Keratinocyte (primary cell): ENCODE measurements around the gene HSPB1.

ENCODE experiments used
- EZH2 ChIP-seq: IDR thresholded peaks from one replicate; pipeline ENCODE4 v1.6.1; 2012; ENCODE audit warnings: inconsistent platforms, mild to moderate bottlenecking, low read length, moderate library complexity
- TF ChIP-seq, protein P1 (sequence below), 3 experiments: IDR thresholded peaks in 1 of 3; conservative IDR thresholded peaks in 1 of 3; optimal IDR thresholded peaks in 1 of 3; 2 replicates in 2 of 3; 3 replicates in 1 of 3; pipeline versions ENCODE3 to v1.5.1; 2011; ENCODE audit warnings: low read length in 3 of 3, mild to moderate bottlenecking in 3 of 3, moderate library complexity in 2 of 3, control low read depth in 1 of 3, inconsistent platforms in 1 of 3; ENCODE audit not compliant: insufficient read depth in 2 of 3; ENCODE audit errors: extremely low read depth in 1 of 3

DNA sequence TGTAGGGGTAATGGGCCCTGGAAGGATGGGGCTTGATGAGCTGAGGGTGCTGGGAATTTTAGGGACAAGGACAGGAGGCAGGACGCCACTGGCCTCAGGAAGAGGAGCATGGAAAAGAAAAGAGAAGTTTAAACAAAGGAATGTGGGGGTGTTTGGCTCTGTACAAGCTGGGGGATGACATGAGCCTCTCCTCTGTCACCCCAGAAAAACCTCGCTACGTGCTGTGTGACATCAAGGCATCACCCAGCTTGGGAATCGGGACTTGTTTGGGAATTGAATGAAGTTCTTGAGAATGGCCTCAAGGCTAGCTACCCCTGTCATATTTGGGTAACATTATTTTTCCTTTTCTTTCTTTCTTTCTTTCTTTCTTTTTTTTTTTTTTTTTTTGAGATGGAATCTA, 47.7 kb upstream of the HSPB1 start:
- TF ChIP-seq, protein P1, sequence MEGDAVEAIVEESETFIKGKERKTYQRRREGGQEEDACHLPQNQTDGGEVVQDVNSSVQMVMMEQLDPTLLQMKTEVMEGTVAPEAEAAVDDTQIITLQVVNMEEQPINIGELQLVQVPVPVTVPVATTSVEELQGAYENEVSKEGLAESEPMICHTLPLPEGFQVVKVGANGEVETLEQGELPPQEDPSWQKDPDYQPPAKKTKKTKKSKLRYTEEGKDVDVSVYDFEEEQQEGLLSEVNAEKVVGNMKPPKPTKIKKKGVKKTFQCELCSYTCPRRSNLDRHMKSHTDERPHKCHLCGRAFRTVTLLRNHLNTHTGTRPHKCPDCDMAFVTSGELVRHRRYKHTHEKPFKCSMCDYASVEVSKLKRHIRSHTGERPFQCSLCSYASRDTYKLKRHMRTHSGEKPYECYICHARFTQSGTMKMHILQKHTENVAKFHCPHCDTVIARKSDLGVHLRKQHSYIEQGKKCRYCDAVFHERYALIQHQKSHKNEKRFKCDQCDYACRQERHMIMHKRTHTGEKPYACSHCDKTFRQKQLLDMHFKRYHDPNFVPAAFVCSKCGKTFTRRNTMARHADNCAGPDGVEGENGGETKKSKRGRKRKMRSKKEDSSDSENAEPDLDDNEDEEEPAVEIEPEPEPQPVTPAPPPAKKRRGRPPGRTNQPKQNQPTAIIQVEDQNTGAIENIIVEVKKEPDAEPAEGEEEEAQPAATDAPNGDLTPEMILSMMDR (optimal IDR thresholded peaks at IDR 0.05 in 1 of 3, IDR thresholded peaks at IDR 0.05 in 1 of 3, conservative IDR thresholded peaks at IDR 0.05 in 1 of 3; ENCODE audit: extremely low read depth in 1 of 3, insufficient read depth in 2 of 3, low read length in 3 of 3) = no peak
- no peak for TF ChIP-seq EZH2
